GM12878 (cell line): ENCODE results near the gene ISG20. TPM values are rescaled to one million over a fixed set of nuclear protein-coding genes. Genes with fewer than 3 reads are reported as not detected.
A peak's percentile ranks its signal among the peaks of the same experiment; 100 is the strongest.

Source experiments
- ATAC-seq: fragments of 200-7000 bp; cut with Tn5 transposase; 3 replicates; pipeline ENCODE4 v1.9.1; 2020; ENCODE audit warnings: mild to moderate bottlenecking, moderate library complexity
- BruUV-seq: library from RNA; stranded (reverse); fragments of 400-500 nt; replicated peaks from 2 replicates; lab custom pipeline; 2021; lab: Mats Ljungman, UMichigan
- CTCF ChIA-PET: fragments of 300-600 bp; sonication (Branson Sonifier 250); formaldehyde crosslinking; extraction: SDS; loops from one replicate; lab custom pipeline; 2021; ENCODE audit warnings: inconsistent platforms; lab: Yijun Ruan, JAX
- POLR2A ChIA-PET: fragments of 350-600 bp; formaldehyde crosslinking; extraction: SDS; loops from one replicate; lab custom pipeline; 2021; ENCODE audit warnings: inconsistent platforms; lab: Charles Lee
- RAD21 ChIA-PET: fragments of 300-600 bp; sonication (Branson Sonifier 250); formaldehyde crosslinking; loops from one replicate; lab custom pipeline; 2023; ENCODE audit warnings: antibody characterized with exemption; ENCODE audit not compliant: unreplicated experiment; lab: Charles Lee
- SMC1A ChIA-PET: fragments of 300-600 bp; sonication (Branson Sonifier 250); formaldehyde crosslinking; loops from one replicate; lab custom pipeline; 2023; ENCODE audit not compliant: unreplicated experiment, uncharacterized antibody; lab: Charles Lee
- DNase-seq: peaks from one replicate; pipeline ENCODE4 v3.0.0-alpha.2; 2011; ENCODE audit warnings: low read depth, low spot score
- FAIRE-seq: peaks from 3 replicates; lab custom pipeline; 2011; peaks lifted over from hg19 to GRCh38; lab: Jason Lieb, UNC
- H2AFZ ChIP-seq: 2 replicates; pipeline ENCODE4 v1.6.0; 2011; ENCODE audit warnings: low read depth, low read length, control low read depth; ENCODE audit not compliant: control insufficient read depth
- H3K27ac ChIP-seq: 2 replicates; pipeline ENCODE4 v1.5.1; 2011; ENCODE audit warnings: control low read depth; ENCODE audit not compliant: control insufficient read depth, insufficient read depth
- H3K27me3 ChIP-seq, 2 experiments: replicated peaks in 1 of 2; 2 replicates each; pipeline versions ENCODE4 v1.6.0 to v1.6.1; 2011; ENCODE audit warnings: low read length in 1 of 2; ENCODE audit not compliant: control insufficient read depth in 2 of 2, insufficient read depth in 2 of 2
- H3K36me3 ChIP-seq, 2 experiments: 2 replicates each; pipeline ENCODE4 v1.5.1; 2011; ENCODE audit warnings: low read length in 1 of 2; ENCODE audit not compliant: control insufficient read depth in 2 of 2, insufficient read depth in 2 of 2
- H3K4me1 ChIP-seq: 2 replicates; pipeline ENCODE4 v1.6.1; 2011; ENCODE audit warnings: mild to moderate bottlenecking, low read length, moderate library complexity, mixed read lengths; ENCODE audit not compliant: control insufficient read depth, insufficient read depth
- H3K4me2 ChIP-seq: 2 replicates; pipeline ENCODE4 v1.6.0; 2011; ENCODE audit warnings: control low read depth; ENCODE audit not compliant: control insufficient read depth, insufficient read depth
- H3K4me3 ChIP-seq: fragments of 200-600 bp; sonication (generic); 2 replicates; pipeline ENCODE4 v1.5.1; 2016
- H3K79me2 ChIP-seq: 2 replicates; pipeline ENCODE4 v1.6.0; 2011; ENCODE audit warnings: low read length; ENCODE audit not compliant: control insufficient read depth, insufficient read depth
- H3K9ac ChIP-seq: 2 replicates; pipeline ENCODE4 v1.8.0; 2011; ENCODE audit warnings: low read length, control low read depth, mixed read lengths; ENCODE audit not compliant: control insufficient read depth, insufficient read depth
- H3K9me3 ChIP-seq: replicated peaks from 3 replicates; pipeline ENCODE4 v1.5.1; 2011; ENCODE audit warnings: mild to moderate bottlenecking, low read length; ENCODE audit not compliant: control insufficient read depth, insufficient read depth
- H4K20me1 ChIP-seq: 2 replicates; pipeline ENCODE4 v1.6.0; 2011; ENCODE audit not compliant: control insufficient read depth, insufficient read depth
- CBX3 ChIP-seq: fragments of 200-600 bp; sonication (generic); IDR thresholded peaks from 2 replicates; pipeline ENCODE4 v1.6.1; 2016; ENCODE audit warnings: low read depth, borderline replicate concordance
- EGR1 ChIP-seq, 2 experiments: IDR thresholded peaks; 1 replicate in 1 of 2; 2 replicates in 1 of 2; pipeline ENCODE4 v1.6.1; 2011 to 2012; ENCODE audit warnings: low read depth in 2 of 2, low read length in 2 of 2, borderline replicate concordance in 1 of 2, mild to moderate bottlenecking in 1 of 2, moderate library complexity in 1 of 2
- FOXM1 ChIP-seq: IDR thresholded peaks from 2 replicates; pipeline ENCODE4 v1.6.1; 2012; ENCODE audit warnings: low read depth, mild to moderate bottlenecking, inconsistent platforms, low read length, moderate library complexity
- IRF5 ChIP-seq: fragments of 450-650 bp; IDR thresholded peaks from 2 replicates; pipeline ENCODE4 v1.6.1; 2017; ENCODE audit warnings: borderline replicate concordance
- NFIC ChIP-seq: IDR thresholded peaks from 2 replicates; pipeline ENCODE4 v1.6.1; 2012; ENCODE audit warnings: low read depth, mild to moderate bottlenecking, inconsistent platforms, low read length, moderate library complexity
- WGBS: methylation state at CpG from one replicate; pipeline ENCODE4 v1.1.6; 2016; ENCODE audit warnings: low lambda C conversion rate; ENCODE audit not compliant: insufficient replicate concordance, insufficient coverage; ENCODE audit errors: missing lambda C conversion rate; 5-methylcytosine and 5-hydroxymethylcytosine counted together
- in situ Hi-C: fragments of 300-500 bp; cut with MboI; formaldehyde crosslinking; loops from 9 replicates; pipeline ENCODE4 v1.14.3; 2018; ENCODE audit warnings: mixed read lengths
- intact Hi-C: fragments of 100-400 bp; cut with micrococcal nuclease; formaldehyde crosslinking; loops from one replicate; pipeline ENCODE4 v1.14.2; 2022; ENCODE audit not compliant: unreplicated experiment
- polyA plus RNA-seq, 11 experiments: library from polyadenylated mRNA; depleted of rRNA in 4 of 11; unstranded in 6 of 11; stranded (reverse) in 5 of 11; fragments of >200 nt; fragmentation: Nextera tagmentation in 4 of 11; fragmentation: Illumina TruSeq in 1 of 11; extraction: Ambion mirVana in 4 of 11; extraction: Trizol in 1 of 11; gene quantifications; 1 replicate in 1 of 11; 2 replicates in 10 of 11; pipeline versions ENCODE4 v1.2.1 to v1.2.3, GENCODE V29; 2011 to 2016; ENCODE audit warnings: inconsistent platforms in 2 of 11, missing spikeins in 2 of 11, low read depth in 1 of 11
- total RNA-seq, 4 experiments: library from RNA; depleted of rRNA in 3 of 4; stranded (reverse); fragments of >200 nt in 3 of 4; fragmentation: Illumina TruSeq in 1 of 4; extraction: Trizol in 1 of 4; gene quantifications; 2 replicates each; pipeline versions ENCODE4 v1.2.1 to v1.2.3, GENCODE V29; 2013 to 2021
- TF ChIP-seq, protein P1 (sequence below): fragments of 450-650 bp; formaldehyde crosslinking; IDR thresholded peaks from 2 replicates; pipeline ENCODE4 v1.5.0; 2022; ENCODE audit warnings: mild to moderate bottlenecking, missing genetic modification characterization

ISG20 gene
- total and polyA plus RNA-seq, 10 of the 15 experiments (the other 5 are each of a cell fraction or from before 2014, with no cell fraction given), result 23.4 to 210 (median 85.9) TPM

GRCh38 chr15:88616240-88616639 lies 22.6 kb upstream of the ISG20 start:
- peak overlapping the region; percentile 15; the same call in 1 of the 2 replicates for H3K9ac ChIP-seq
- no peaks in the 10 kb centered on the region for H3K9me3 ChIP-seq
- H3K36me3 ChIP-seq, result no peaks in the 10 kb centered on the region
- in situ Hi-C loops (no loop called here), intact Hi-C loops (no loop called here)
- TF ChIP-seq NFIC, result 0 out of 2 replicates have a peak, but pooled peaks have one; percentile 3
- TF ChIP-seq EGR1 (IDR thresholded peaks at IDR 0.05; ENCODE audit: borderline replicate concordance in 1 of 2, low read depth in 2 of 2, low read length in 2 of 2), result no peak
- TF ChIP-seq FOXM1, result no peak
- TF ChIP-seq, protein P1, sequence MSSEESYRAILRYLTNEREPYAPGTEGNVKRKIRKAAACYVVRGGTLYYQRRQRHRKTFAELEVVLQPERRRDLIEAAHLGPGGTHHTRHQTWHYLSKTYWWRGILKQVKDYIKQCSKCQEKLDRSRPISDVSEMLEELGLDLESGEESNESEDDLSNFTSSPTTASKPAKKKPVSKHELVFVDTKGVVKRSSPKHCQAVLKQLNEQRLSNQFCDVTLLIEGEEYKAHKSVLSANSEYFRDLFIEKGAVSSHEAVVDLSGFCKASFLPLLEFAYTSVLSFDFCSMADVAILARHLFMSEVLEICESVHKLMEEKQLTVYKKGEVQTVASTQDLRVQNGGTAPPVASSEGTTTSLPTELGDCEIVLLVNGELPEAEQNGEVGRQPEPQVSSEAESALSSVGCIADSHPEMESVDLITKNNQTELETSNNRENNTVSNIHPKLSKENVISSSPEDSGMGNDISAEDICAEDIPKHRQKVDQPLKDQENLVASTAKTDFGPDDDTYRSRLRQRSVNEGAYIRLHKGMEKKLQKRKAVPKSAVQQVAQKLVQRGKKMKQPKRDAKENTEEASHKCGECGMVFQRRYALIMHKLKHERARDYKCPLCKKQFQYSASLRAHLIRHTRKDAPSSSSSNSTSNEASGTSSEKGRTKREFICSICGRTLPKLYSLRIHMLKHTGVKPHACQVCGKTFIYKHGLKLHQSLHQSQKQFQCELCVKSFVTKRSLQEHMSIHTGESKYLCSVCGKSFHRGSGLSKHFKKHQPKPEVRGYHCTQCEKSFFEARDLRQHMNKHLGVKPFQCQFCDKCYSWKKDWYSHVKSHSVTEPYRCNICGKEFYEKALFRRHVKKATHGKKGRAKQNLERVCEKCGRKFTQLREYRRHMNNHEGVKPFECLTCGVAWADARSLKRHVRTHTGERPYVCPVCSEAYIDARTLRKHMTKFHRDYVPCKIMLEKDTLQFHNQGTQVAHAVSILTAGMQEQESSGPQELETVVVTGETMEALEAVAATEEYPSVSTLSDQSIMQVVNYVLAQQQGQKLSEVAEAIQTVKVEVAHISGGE (CRISPR knock-in tag), result no peak
- no peak for TF ChIP-seq IRF5
- no peak for TF ChIP-seq CBX3
- ChIA-PET CTCF (interaction anchor here (0.8 to 3.5 kb wide), 8 partner anchors 8 to 146 kb away, joined by 3 to 14 read pairs (median 5); partner anchors contain the start of gene ISG20), POLR2A (no interaction called here), SMC1A (interaction anchor here (0.7 to 1.9 kb wide), 3 partner anchors 9 to 144 kb away, joined by 3 to 8 read pairs (median 4); no protein-coding TSS in a partner anchor), RAD21 (interaction anchor here (0.6 to 2.3 kb wide), 4 partner anchors 8 to 149 kb away, joined by 3 to 10 read pairs (median 4); partner anchors contain the start of genes MRPL46 and MRPS11)
- 41% methylated on average over 4 of the region's 4 CpGs for WGBS
- ATAC-seq (no peak), DNase-seq (no peak), FAIRE-seq (no peak)
- no peaks in the 10 kb centered on the region for H4K20me1 ChIP-seq
- H3K4me1 ChIP-seq, result peaks cover 33% of the 10 kb centered on the region
- peak overlapping the region; percentile 90 for H2AFZ ChIP-seq
- peak overlapping the region; percentile 56; the same call in 1 of the 2 replicates for H3K4me2 ChIP-seq
- no peak overlapping the region for H3K4me3 ChIP-seq
- H3K79me2 ChIP-seq, result peaks cover 1% of the 10 kb centered on the region
- peak overlapping the region; percentile 78 for H3K27ac ChIP-seq
- no peaks in the 10 kb centered on the region for H3K27me3 ChIP-seq
- no TSS peak for BruUV-seq
